Measurements from ENCODE around the gene MAPKAP1.

- no peak for TF ChIP-seq CTCF (IDR thresholded peaks at IDR 0.05; ENCODE audit: low read depth, low read length)
- TF ChIP-seq POLR2A (IDR thresholded peaks at IDR 0.05; ENCODE audit: extremely low read depth, insufficient read length) = no peak
- no peak for TF ChIP-seq MAX (IDR thresholded peaks at IDR 0.05; ENCODE audit: low read depth, low read length)
- no peak for TF ChIP-seq MYC (IDR thresholded peaks at IDR 0.05; ENCODE audit: low read depth, low read length)
Observed at GRCh38 chr9:125745682-125746016, 38.6 kb upstream of the MAPKAP1 start.

Data from NB4 (cell line).